ENCODE data around the gene ARHGAP40.

ARHGAP40 gene

DNA sequence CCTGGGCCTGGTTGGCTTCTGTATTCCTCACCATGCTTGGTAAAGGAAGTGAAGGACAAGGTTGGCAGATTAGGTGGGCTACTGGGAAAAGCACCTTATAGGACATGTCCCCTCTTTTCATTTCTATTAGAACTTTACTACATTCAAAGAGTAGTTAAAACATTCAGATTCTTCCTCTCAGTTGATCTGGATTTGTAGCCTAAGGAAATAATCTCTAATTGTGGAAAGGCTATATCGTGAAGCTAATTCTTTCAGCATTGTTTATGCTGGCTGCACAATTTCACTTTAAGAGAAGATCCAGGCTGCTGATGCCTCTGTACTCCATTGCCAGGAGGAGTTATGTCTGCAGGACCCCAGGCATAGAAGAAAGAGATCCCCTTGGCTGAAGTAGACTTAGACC is 58.8 kb downstream of the ARHGAP40 start:
- Histone ChIP-seq H3K4me3 (ENCODE audit: insufficient read depth, low read depth, low read length, poor library complexity, severe bottlenecking) (no peak overlapping the region), H3K4me1 (ENCODE audit: control insufficient read depth, insufficient read depth, low read length, poor library complexity, severe bottlenecking) (no peaks in the 10 kb centered on the region), H3K27me3 (replicated peaks; ENCODE audit: control insufficient read depth, insufficient read depth, low read length, poor library complexity, severe bottlenecking) (peaks cover 17% of the 10 kb centered on the region), H3K9me3 (ENCODE audit: control insufficient read depth, low read length) (no peaks in the 10 kb centered on the region), H3K27ac (ENCODE audit: insufficient read depth, low read length, poor library complexity, severe bottlenecking) (no peak overlapping the region), H3K36me3 (ENCODE audit: control insufficient read depth, insufficient read depth, low read length) (no peaks in the 10 kb centered on the region)
- no peak for DNase-seq

DNA sequence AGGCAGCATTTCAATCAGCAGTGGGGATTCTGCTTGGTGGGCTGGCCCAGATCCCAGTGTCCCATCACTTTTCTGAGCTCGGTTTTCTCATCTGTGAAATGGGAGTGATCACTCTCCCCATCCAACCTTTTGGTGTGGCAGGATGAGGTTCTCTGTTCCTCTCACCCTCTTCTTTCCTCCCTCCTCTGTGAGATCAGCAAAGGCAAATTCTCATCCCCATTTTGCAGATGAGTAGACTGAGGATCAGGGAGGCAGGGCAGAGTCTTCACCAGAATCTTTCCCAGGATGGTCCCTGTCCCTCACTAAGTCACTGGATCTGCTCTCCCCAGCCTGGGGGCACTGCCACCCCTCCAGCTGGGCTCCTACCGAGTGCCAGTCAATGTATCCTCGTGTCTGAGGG is 62.1 kb downstream of the ARHGAP40 start:
- Histone ChIP-seq H3K9me3 (ENCODE audit: control insufficient read depth, low read length) (no peaks in the 10 kb centered on the region), H3K27ac (ENCODE audit: insufficient read depth, low read length, poor library complexity, severe bottlenecking) (no peak overlapping the region), H3K36me3 (ENCODE audit: control insufficient read depth, insufficient read depth, low read length) (no peaks in the 10 kb centered on the region), H3K4me3 (ENCODE audit: insufficient read depth, low read depth, low read length, poor library complexity, severe bottlenecking) (no peak overlapping the region), H3K27me3 (replicated peaks; ENCODE audit: control insufficient read depth, insufficient read depth, low read length, poor library complexity, severe bottlenecking) (peaks cover 17% of the 10 kb centered on the region), H3K4me1 (ENCODE audit: control insufficient read depth, insufficient read depth, low read length, poor library complexity, severe bottlenecking) (no peaks in the 10 kb centered on the region)
- no peak for DNase-seq

DNA sequence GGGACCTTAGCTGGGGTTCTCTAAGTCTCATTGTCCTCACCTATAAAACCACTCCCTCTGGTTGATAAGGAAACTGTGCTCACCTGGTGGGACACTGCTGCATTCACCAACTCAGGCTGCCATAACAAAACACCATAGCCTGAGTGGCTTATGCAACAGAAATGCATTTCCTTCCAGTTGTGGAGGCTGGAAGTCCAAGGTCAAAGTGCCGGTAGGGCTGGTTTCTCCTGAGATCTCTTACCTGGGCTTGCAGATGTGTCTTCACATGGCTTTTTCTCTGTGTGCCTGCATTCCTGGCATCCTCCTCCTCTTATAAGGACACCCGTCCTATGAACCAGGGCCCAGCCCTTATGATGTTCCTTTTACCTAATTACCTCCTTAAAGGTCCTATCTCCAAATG is 62.7 kb downstream of the ARHGAP40 start:
- Histone ChIP-seq H3K9me3 (ENCODE audit: control insufficient read depth, low read length) (no peaks in the 10 kb centered on the region), H3K4me3 (ENCODE audit: insufficient read depth, low read depth, low read length, poor library complexity, severe bottlenecking) (no peak overlapping the region), H3K4me1 (ENCODE audit: control insufficient read depth, insufficient read depth, low read length, poor library complexity, severe bottlenecking) (no peaks in the 10 kb centered on the region), H3K27ac (ENCODE audit: insufficient read depth, low read length, poor library complexity, severe bottlenecking) (no peak overlapping the region), H3K27me3 (replicated peaks; ENCODE audit: control insufficient read depth, insufficient read depth, low read length, poor library complexity, severe bottlenecking) (peaks cover 14% of the 10 kb centered on the region), H3K36me3 (ENCODE audit: control insufficient read depth, insufficient read depth, low read length) (no peaks in the 10 kb centered on the region)
- no peak for DNase-seq

DNA sequence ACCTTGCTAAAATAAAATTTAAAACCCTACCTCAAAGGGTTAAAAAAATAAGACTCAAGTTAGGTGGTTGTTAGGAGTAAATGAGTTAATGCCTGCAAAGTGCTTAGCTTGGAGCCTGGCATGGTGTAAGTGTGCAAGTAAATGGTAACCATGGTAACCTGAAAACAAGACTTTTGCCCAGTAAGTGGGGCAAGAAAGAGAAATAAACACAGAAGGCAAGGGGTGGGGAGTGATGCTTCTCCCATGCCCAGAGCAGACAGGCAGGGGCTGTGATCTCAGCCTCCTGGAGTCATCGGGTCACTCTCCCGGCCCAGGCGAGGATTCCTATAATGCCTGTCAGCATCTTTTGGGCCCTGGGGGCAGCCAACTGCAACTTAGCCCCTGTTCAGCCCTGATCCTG is 63.5 kb downstream of the ARHGAP40 start:
- DNase-seq: no peak
- H3K27ac ChIP-seq (ENCODE audit: insufficient read depth, low read length, poor library complexity, severe bottlenecking): no peak overlapping the region

DNA sequence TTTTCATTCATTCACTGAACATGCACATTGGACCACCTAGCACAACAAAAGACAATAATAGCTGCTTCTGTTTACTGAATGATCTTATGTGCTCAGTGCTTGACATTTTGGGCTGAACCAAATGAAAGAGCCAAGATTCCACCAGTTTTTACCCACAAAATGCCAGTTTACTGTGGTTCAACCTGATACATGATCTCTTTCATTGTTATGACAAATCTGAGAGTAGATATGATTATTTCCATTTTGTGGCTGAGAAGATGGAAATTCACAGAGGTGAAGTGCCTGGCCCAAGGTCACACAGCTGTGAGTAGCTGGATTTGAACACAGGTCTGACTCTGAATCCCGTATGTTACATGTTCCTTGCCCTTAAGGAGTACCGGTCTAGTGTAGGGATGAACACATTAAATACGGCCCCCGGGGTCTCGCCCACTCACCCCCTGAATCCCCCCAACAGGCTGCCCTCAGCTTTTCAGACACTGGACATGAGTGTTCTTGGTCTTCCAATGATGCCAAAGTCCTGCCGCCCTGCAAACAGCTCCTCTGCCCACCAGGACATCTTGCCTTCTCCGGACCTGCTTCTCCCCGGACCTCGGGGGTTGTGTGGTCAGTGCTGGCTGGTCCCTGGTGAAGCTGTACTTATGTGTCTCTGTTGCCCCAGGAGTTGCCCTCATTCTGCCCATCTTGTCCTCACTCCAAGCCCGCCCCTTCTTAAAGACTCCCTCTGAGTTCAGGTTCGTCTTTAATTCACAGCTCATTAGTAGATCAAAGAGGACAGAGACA is 64.1 kb downstream of the ARHGAP40 start:
- Histone ChIP-seq H3K27ac (ENCODE audit: insufficient read depth, low read length, poor library complexity, severe bottlenecking) (no peak overlapping the region), H3K9me3 (ENCODE audit: control insufficient read depth, low read length) (no peaks in the 10 kb centered on the region), H3K4me1 (ENCODE audit: control insufficient read depth, insufficient read depth, low read length, poor library complexity, severe bottlenecking) (no peaks in the 10 kb centered on the region), H3K36me3 (ENCODE audit: control insufficient read depth, insufficient read depth, low read length) (no peaks in the 10 kb centered on the region), H3K27me3 (replicated peaks; ENCODE audit: control insufficient read depth, insufficient read depth, low read length, poor library complexity, severe bottlenecking) (peaks cover 12% of the 10 kb centered on the region), H3K4me3 (ENCODE audit: insufficient read depth, low read depth, low read length, poor library complexity, severe bottlenecking) (no peak overlapping the region)
- no peak for DNase-seq

More for the DNA sequence above, 63.5 kb downstream of the ARHGAP40 start:
- Histone ChIP-seq H3K4me1 (ENCODE audit: control insufficient read depth, insufficient read depth, low read length, poor library complexity, severe bottlenecking) (no peaks in the 10 kb centered on the region), H3K27me3 (replicated peaks; ENCODE audit: control insufficient read depth, insufficient read depth, low read length, poor library complexity, severe bottlenecking) (peaks cover 12% of the 10 kb centered on the region), H3K9me3 (ENCODE audit: control insufficient read depth, low read length) (no peaks in the 10 kb centered on the region), H3K36me3 (ENCODE audit: control insufficient read depth, insufficient read depth, low read length) (no peaks in the 10 kb centered on the region), H3K4me3 (ENCODE audit: insufficient read depth, low read depth, low read length, poor library complexity, severe bottlenecking) (no peak overlapping the region)

DNA sequence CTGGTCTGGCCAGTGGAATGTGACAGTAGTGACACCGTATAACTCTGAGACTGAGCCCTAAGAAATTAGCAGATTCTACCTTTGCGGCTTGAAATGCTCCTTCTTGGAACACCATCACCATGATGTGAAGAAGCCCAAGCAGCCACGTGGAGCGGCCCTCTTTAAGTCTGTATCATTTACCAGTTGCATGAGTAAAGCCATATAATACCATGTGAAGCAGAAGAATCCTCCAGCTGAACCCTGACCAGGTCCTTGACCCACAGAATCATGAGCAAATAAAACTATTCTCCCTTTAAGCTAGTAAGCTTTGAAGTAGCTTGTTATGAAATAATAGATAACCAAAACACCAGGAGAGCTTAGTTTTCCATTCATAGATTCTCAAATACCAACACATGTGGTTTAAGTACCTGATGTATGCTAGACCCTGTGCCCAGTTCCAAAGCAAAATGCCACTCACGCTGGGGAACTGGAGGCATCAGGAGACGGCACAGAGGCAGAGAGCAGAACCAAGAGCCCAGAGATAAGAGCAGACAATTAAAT is 65.9 kb downstream of the ARHGAP40 start:
- no peak overlapping the region for H3K27ac ChIP-seq (ENCODE audit: insufficient read depth, low read length, poor library complexity, severe bottlenecking)
- no peaks in the 10 kb centered on the region for H3K4me1 ChIP-seq (ENCODE audit: control insufficient read depth, insufficient read depth, low read length, poor library complexity, severe bottlenecking)
- DNase-seq: no peak
- H3K36me3 ChIP-seq (ENCODE audit: control insufficient read depth, insufficient read depth, low read length): no peaks in the 10 kb centered on the region
- H3K4me3 ChIP-seq (ENCODE audit: insufficient read depth, low read depth, low read length, poor library complexity, severe bottlenecking): no peak overlapping the region
- H3K9me3 ChIP-seq (ENCODE audit: control insufficient read depth, low read length): no peaks in the 10 kb centered on the region
- H3K27me3 ChIP-seq (replicated peaks; ENCODE audit: control insufficient read depth, insufficient read depth, low read length, poor library complexity, severe bottlenecking): peaks cover 23% of the 10 kb centered on the region

DNA sequence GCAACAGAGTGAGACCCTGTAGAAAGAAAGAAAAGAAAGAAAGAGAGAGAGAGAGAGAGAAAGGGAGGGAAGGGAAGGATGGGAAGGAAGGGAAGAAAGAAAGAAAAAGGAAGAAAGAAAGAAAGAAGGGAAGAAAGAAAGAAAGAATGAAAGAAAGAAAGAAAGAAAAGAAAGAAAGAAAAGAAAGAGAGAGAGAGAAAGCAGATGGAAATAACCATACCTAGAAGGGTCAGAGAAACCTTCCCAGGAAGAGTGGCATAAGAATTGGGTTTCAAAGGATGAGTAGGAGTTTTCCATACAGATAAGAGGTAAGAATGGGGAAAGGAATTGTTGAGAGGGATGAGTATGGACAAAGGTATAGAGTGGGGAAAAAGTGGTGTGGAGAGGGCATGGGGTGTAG is 68.1 kb downstream of the ARHGAP40 start:
- H3K4me3 ChIP-seq (ENCODE audit: insufficient read depth, low read depth, low read length, poor library complexity, severe bottlenecking): no peak overlapping the region
- peaks cover 16% of the 10 kb centered on the region for H3K27me3 ChIP-seq (replicated peaks; ENCODE audit: control insufficient read depth, insufficient read depth, low read length, poor library complexity, severe bottlenecking)
- DNase-seq: no peak
- peaks cover 12% of the 10 kb centered on the region for H3K4me1 ChIP-seq (ENCODE audit: control insufficient read depth, insufficient read depth, low read length, poor library complexity, severe bottlenecking)
- no peak overlapping the region for H3K27ac ChIP-seq (ENCODE audit: insufficient read depth, low read length, poor library complexity, severe bottlenecking)
- H3K9me3 ChIP-seq (ENCODE audit: control insufficient read depth, low read length): no peaks in the 10 kb centered on the region
- no peaks in the 10 kb centered on the region for H3K36me3 ChIP-seq (ENCODE audit: control insufficient read depth, insufficient read depth, low read length)

DNA sequence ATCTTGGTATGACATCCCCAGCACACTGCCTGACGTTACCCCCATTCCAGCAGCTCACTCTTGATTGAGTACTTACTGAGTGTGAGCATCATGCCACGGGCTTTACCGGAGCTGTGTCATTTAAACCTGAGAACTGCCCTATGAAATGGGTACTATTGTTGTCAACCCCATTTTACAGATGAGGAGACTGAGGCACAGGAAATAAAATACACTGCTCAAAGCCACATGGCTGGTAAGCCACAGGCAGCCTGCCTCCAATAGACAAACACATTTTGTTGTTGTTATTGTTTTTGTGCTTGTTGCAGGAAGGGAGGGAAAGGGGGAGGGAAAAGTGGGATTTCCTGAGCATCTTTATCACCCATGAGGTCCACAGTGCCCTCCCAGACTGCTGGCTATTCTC is 69.2 kb downstream of the ARHGAP40 start:
- DNase-seq: no peak
- Histone ChIP-seq H3K4me3 (ENCODE audit: insufficient read depth, low read depth, low read length, poor library complexity, severe bottlenecking) (no peak overlapping the region), H3K9me3 (ENCODE audit: control insufficient read depth, low read length) (no peaks in the 10 kb centered on the region), H3K4me1 (ENCODE audit: control insufficient read depth, insufficient read depth, low read length, poor library complexity, severe bottlenecking) (peaks cover 12% of the 10 kb centered on the region), H3K27me3 (replicated peaks; ENCODE audit: control insufficient read depth, insufficient read depth, low read length, poor library complexity, severe bottlenecking) (peaks cover 15% of the 10 kb centered on the region), H3K36me3 (ENCODE audit: control insufficient read depth, insufficient read depth, low read length) (no peaks in the 10 kb centered on the region), H3K27ac (ENCODE audit: insufficient read depth, low read length, poor library complexity, severe bottlenecking) (no peak overlapping the region)

DNA sequence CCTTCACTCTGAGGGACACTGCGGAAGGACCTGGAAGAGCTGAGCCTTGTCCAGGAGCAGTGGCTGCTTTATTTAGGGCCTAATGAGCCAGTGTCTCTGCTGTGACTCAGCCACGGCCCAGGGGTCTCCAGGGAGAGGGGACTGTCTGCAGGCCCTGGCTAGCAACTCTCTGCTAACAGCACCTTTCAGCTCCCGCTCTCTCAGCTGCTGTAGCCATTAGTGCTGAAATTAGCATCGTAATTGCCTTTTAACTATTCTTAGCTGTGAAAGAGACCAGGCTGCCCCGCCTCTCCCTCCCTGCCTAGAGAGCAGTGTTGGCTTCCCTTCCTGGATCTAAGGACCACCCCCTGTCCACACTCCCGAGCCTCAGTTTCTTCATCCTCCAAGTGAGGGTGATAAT is 69.6 kb downstream of the ARHGAP40 start:
- DNase-seq: no peak
- H3K36me3 ChIP-seq (ENCODE audit: control insufficient read depth, insufficient read depth, low read length): no peaks in the 10 kb centered on the region
- peaks cover 15% of the 10 kb centered on the region for H3K27me3 ChIP-seq (replicated peaks; ENCODE audit: control insufficient read depth, insufficient read depth, low read length, poor library complexity, severe bottlenecking)
- peaks cover 12% of the 10 kb centered on the region for H3K4me1 ChIP-seq (ENCODE audit: control insufficient read depth, insufficient read depth, low read length, poor library complexity, severe bottlenecking)
- no peaks in the 10 kb centered on the region for H3K9me3 ChIP-seq (ENCODE audit: control insufficient read depth, low read length)
- H3K27ac ChIP-seq (ENCODE audit: insufficient read depth, low read length, poor library complexity, severe bottlenecking): no peak overlapping the region
- H3K4me3 ChIP-seq (ENCODE audit: insufficient read depth, low read depth, low read length, poor library complexity, severe bottlenecking): no peak overlapping the region

DNA sequence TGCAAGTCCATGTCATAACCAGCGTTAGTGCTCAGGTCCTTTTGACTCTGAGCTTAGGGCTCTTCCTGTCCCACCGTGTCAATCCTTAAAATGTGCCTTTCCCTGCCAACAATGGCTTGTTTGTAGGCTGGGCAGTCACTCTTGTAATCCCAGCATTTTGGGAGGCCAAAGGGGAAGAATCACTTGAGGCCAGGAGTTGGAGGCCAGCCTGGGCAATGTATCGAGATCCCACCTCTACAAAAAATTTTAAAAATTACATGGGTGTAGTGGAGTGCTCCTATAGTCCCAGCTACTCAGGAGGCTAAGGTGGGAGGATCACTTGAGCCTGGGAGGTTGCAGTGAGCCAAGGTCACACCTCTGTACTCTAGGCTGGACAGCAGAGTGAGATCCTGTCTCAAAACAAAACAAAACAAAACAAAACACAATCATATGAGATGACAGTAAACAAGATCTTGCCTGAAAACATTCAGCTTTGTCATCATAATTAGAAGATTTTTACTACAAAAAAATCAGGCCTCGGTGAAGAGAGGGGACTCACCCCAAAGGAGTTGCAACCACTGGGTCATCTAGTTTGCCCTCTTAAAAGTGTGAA is 70.2 kb downstream of the ARHGAP40 start:
- no peak for DNase-seq
- no peaks in the 10 kb centered on the region for H3K9me3 ChIP-seq (ENCODE audit: control insufficient read depth, low read length)
- no peak overlapping the region for H3K4me3 ChIP-seq (ENCODE audit: insufficient read depth, low read depth, low read length, poor library complexity, severe bottlenecking)
- peaks cover 15% of the 10 kb centered on the region for H3K27me3 ChIP-seq (replicated peaks; ENCODE audit: control insufficient read depth, insufficient read depth, low read length, poor library complexity, severe bottlenecking)
- no peak overlapping the region for H3K27ac ChIP-seq (ENCODE audit: insufficient read depth, low read length, poor library complexity, severe bottlenecking)
- H3K4me1 ChIP-seq (ENCODE audit: control insufficient read depth, insufficient read depth, low read length, poor library complexity, severe bottlenecking): peaks cover 12% of the 10 kb centered on the region
- no peaks in the 10 kb centered on the region for H3K36me3 ChIP-seq (ENCODE audit: control insufficient read depth, insufficient read depth, low read length)

All from effector memory CD4-positive, alpha-beta T cell (primary cell).